Left forelimb (tissue), 1 donor: ENCODE measurements around the gene BMPER.
"Not testable (repeated sequence)": the region's sequence is repeated elsewhere in the genome, so short reads cannot be mapped to it uniquely, and the experiment has no call there.

Source experiments
- DNase-seq: peaks from one replicate; pipeline ENCODE4 v3.0.0-alpha.2; 2018; ENCODE audit warnings: low spot score

Gene BMPER

DNA sequence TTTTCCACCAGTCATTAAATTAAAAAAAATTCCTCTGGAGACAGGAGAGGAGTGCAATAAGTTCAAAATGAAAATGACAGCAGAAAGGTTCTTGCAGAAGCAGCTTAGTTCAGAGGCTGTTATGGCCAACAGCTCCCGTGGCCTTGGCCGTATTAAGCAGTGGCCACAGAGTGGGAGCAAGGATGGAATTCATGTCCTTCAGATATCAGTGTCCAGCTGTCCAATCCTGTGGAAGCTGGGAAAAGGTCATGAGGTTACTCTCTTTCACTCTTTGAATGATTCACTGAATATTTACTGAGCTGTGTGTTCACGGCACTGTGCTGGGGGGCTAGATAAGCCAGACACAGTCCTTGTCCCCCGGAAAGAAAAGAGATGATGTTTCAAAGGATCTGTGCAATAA lies 231.8 kb downstream of the BMPER start:
- DNase-seq = no peak

DNA sequence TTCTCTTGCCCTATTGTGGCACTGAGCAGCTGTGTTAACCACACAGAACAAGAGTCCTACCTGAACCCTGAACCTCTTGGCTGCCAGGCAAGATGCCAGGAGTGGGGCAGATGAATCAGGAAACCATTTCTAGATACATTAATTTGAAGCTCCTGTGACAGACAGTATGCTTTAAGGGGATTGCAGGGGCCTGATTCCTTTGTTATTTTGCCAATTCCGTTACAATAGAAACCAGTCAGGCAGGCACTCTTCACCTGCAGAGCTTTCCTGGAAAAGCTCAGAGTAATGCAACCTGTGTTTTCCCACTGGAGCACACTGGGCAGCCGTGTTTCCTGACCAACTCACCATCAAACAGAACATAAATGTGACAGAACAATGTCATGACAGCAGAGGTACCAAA lies 233.1 kb downstream of the BMPER start:
- DNase-seq = no peak

DNA sequence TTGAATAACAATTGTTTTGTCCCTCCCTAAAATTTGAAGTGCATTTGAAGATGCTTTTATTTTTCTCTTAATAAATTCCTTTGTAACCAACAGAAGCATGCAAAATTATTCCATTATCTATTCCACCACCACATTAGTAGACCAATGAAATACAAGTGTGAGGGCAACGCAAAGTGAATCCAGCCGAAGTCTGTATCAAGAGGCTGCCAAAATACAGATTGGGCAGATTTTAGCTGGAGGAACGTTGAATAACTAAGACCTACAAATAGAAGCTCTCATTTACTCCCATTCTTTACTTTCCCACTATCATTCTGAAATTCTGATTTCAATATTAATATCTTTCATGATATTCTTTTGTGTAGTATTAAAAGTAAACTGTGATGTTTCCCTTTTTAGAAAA lies 233.7 kb downstream of the BMPER start:
- no peak for DNase-seq

DNA sequence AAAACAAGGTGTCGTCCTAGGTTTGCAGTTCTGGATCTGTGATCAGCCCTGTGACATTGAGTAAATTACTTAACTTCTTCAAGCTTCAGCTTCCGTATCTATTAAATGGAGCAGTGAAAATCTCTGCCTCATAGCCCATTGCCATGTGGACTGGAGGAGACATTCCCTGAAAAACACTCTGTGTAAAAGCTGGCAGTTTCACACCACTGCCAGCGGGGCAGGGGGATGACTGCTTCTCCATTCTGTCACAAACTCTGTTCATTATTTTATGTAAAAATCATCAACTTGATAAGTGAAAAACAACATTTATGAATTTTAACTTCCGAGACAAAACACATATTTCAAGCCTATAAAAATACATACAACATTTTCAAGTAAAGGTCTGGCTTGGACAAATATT lies 234.7 kb downstream of the BMPER start:
- DNase-seq = no peak

DNA sequence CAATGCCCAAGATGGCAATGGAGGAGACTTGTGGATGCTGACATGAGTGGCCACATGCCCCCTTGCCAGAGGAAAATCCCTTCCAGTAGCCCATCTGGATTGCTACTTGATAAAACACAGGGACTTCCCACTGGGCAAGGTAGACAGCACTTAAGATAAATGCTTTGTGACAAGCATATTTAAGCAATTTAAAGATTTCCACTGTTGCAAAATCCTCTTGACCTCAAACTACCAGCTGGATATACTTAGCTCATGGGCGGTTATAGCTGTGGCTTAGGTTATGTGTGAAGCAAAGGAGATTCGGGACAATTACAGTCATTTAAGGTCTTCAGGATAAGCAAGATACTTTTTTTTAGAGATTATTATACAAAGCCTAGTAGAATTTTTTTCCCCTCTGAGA lies 238.1 kb downstream of the BMPER start:
- no peak for DNase-seq

DNA sequence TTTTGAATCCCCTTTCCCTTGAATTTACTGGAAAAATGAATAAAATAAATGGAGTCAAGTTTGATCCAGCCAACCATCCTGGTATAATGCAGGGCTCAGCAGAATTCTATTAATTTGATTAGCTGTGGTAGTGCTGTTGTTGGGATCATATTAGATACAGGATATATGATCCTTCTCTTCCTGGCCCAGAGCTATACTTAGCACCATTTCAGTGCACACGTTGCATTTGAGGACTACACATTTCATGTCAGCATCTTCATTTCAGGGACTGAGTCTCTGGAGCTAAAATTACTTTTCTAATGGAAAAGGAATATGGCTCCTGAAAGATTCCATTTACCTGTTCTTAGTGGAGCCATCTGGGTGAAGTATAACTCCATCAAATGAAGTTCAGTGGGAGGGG lies 240.3 kb downstream of the BMPER start:
- no peak for DNase-seq

DNA sequence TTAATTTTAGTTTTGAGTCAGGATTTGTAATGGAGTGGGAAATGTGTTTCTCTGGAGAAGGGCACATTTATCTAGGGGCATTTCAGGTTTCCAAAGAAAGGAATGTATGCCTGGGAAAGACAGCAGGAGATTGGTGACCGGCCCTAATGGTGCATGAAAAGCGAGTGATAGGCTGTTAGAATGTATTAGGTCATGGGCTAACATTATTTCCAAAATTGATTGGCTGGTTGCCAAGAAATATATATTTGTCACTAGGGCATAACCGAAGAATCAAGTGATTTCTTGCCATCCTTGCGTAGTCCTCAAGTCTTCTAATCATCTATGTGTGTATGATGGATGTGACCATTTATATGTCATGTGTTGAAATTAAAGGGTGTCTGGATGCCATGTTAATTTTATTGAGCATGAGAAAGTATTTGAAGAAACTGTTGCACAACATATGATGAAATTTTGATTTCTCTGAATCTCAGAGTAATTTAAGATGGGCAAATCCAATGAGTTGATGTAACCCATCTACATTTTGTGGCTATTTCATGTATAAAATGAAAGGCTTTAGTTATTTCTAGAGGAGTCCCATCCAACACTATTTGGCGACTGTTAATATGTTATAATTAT lies 248.4 kb downstream of the BMPER start:
- no peak for DNase-seq

DNA sequence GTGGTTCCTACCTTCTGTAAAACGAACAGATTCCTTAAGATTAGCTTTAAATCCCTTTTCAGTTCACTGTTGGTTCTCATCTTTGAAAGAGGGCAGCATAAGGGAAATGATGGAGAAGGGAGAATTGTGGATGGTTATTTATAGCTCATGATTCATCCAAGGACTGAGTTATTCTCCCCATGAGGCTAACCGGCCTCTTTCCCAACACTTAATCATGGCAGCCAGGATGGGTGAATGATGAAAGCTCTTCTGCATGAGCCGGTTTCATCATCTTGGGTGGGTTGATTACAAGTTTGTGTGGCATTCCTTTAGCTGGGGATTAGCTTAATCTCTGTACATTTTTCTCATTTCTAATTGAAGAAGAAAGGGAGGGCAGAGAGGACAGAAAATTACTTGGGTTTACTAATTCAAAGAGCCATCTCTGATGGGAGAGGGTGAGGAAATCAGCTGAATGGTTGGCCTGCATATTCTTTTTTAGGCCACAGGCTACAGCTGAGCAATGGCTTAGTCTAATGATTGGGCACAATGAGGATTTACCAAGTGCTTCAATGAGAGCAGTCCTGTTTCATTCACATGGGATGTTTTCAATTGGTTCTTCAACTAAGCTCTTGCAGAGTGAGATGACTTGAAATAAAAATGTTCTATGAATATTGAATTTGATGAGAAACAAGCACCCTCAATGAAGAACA lies 250.0 kb downstream of the BMPER start:
- no peak for DNase-seq

DNA sequence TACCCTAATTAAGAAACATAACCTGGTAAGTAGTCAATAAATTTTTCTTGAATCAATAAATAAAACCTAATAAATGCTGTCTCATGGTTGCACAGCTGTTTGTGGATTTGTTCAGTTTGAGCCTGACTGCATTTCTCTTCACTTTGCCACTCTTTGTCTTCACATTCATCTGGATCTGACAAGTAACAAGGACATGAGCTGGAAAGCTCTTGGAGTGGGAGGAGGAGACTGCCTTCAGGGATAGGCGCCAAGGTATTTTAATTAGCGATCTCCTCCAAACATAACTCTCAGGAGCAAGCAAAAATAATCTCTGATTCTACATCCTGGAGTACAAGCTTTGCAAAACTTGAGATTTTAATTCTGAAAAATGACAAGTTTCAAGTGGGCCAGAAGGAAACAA lies 251.0 kb downstream of the BMPER start:
- DNase-seq = no peak

DNA sequence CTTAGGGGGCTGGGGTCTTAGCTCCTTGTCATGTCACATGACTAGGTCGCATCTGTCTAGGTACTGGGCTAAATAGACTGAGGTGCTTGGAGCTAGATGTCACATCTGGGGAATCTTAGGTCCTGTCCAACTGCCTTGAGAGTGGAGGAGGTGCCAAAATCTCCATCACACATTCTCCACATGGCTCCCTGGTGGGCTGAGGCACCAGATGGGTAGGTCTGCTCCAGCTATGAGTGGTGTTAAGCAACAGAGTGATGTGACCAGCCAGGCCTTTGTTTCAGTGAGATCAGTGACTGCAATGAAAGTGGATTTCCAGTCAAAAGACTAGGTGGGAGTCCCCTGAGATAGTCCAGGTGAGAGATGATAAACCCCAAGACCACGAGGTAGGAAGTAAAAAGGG lies 251.8 kb downstream of the BMPER start:
- DNase-seq = no peak

DNA sequence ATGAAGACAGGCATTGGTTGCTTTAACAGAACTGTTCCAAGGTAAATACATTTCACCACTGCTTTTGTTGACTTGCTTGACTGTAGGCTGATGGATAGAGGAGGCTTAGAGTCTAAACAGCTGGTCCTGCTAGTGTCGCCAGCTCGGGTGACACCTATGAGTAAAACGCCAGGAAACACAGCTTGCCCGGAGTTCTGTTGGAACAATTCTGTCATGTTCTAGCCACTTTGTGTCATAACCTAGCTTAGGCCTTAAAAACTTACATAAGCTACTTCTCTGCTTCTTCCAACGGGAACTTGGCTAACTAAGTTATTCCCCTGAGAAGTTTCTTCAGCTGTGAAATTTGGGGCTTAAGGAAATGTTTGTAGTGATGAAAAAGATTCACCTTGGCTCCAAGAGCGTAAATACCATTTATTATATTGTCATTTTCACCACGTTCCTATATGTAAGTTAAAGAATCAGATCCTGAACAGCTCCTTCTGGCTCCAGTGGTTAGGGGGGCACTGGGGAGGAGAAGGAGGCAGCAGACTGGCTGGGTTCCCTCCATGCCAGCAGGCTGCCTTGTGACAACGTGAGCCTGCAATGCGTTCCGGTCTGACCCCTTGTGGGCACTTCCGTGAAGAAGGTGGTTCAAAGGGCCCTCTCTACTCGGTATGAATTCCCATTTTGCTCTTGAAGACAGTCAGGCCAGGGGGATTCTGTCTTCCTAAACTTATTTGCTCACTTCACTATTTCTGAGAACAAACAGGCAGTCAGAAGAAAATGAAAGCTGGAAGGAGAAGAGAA lies 253.2 kb downstream of the BMPER start:
- DNase-seq = no peak

DNA sequence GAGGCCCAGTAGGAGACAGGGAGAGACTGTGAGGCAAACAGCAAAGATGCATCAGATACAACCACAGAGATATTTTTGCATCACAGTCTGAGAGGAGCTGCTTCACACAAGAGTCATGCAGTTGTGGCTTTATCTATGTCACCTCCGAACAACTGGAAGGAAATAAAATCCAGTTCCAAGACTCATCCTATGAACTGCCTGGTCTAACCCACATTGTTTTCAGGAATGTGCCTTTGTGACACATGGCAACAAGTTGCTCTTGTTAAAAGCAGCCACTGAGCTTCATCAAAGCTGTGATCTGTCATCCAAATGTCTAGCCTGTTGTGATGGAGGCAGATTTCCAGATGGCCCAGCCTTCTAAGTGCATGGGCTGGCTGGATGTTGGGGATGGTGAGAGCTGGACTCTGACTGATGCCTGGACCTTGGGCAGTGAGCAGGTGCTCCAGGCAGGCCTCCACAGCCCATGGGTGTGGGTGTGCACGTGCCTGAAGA lies 255.0 kb downstream of the BMPER start:
- no peak for DNase-seq

DNA sequence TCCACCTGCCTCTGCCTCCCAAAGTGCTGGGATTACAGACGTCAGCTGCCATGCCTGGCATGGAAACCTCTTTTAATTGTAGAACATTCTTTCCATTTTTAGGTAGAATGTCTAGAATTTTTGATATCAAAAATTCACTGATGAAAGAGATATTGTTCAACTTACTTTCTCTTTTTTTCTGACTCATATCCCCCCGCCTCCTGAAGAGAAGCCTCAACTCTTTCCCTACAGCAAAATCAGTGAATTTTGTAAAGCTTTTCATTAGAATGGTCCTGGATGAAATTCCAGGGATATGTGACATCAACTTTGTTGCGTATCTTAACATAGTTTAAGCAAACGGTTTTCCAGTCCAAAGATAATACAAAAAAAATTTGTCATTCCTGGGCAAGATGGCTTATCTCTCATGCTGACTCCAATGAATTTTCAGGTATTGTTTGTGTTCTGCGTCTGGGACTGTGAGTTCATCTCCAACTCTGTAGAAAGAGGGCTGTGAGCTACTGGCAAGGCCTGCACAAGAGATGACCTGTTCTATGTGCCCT lies 256.8 kb downstream of the BMPER start:
- no peak for DNase-seq

DNA sequence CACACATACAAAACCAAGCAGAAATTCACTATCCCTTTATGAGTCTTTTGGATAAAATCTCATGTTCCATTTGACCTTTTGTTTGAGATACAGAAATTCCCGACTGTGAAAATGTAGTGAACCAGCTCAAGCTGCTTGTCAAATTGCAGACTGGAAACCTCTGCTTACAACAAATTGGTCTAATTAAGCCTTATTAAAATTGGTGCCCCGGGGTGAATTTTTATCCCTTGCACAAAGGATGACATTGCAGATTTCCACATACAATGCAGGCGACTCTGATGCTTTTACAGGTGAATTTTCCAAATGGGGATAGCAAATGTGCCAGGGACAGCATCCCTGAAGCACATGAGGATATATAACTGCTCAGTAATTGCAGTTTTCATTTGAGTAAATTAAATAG lies 257.3 kb downstream of the BMPER start:
- DNase-seq = no peak

DNA sequence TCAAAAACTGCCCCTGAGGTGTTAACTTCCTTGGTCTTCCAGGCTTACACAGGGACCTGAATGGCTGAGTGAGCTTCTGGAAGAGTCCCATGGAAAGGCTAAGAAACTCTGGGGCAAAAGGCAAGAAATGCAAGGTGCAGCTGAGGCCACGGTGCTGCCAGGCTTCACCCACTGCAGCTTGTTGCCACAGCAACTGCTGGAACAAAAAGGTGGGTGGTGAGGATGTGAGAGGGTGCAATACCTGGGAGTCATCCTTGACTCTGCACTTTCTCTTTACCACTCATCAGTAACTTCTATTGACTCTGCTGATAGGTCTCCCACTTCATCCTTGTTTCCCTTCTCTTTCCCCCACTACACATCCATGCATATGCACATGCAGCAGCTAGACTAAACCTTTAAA lies 258.6 kb downstream of the BMPER start:
- DNase-seq = no peak

DNA sequence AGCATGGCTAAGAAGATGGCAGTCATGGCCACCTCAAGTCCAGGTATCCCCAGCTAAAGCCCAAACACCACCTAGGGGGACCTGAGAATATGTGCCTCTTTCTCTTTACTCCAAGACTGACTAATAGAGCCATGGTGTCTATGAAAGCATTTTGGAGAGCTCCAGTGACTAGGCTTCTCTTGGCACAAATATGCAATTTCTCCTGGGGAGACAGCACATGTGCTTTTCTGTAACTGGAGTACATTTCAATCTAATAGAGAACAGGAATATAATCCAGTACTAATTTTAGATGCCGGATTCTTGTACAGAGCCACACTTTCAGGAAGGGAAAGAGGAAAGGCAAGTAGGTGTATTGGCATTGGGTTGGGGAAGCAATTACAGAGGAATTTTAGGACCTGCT lies 260.1 kb downstream of the BMPER start:
- DNase-seq = no peak

DNA sequence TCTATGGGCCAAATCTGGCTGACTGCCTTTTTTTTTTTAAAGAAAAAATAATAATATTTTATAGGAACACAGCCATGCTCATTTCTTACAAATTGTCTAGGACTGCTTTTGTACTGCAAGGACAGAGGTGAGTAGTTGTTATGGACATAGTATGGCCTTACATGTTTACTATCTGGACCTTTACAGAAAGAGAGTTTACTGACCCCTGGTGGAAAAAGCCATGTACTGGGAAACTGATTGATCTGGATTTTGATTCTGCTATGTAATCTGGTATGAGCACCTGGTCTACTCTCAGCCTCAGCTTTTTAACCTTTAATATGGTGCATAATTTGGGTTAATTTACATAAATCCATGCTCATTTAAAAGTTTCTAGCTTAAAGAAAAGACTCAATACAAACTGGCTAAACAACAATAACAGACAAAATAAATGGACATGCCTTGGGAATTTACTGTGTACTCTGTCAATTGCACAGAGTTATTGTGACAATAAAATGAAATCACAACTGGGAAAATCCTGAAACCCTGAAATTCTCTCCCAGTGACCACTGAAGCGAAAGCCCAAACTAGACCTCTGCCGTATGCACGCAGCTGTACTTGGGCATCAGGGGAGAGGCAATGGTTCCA lies 260.7 kb downstream of the BMPER start:
- no peak for DNase-seq

DNA sequence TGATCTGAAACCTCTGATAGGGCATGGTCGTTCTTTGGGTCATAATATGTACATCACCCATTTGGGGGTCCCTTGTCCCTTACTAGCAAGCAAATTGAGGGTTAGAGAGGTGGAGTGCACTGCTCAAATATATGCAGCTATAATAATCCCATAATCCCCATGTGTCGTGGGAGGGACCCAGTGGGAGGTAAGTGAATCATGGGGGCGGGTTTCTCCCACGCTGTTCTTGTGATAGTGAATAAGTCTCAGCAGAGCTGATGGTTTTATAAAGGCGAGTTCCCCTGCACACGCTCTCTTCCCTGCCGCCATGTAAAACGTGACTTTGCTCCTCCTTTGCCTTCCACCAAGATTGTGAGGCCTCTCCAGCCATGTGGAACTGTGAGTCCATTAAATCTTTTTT lies 262.7 kb downstream of the BMPER start:
- no peak for DNase-seq

DNA sequence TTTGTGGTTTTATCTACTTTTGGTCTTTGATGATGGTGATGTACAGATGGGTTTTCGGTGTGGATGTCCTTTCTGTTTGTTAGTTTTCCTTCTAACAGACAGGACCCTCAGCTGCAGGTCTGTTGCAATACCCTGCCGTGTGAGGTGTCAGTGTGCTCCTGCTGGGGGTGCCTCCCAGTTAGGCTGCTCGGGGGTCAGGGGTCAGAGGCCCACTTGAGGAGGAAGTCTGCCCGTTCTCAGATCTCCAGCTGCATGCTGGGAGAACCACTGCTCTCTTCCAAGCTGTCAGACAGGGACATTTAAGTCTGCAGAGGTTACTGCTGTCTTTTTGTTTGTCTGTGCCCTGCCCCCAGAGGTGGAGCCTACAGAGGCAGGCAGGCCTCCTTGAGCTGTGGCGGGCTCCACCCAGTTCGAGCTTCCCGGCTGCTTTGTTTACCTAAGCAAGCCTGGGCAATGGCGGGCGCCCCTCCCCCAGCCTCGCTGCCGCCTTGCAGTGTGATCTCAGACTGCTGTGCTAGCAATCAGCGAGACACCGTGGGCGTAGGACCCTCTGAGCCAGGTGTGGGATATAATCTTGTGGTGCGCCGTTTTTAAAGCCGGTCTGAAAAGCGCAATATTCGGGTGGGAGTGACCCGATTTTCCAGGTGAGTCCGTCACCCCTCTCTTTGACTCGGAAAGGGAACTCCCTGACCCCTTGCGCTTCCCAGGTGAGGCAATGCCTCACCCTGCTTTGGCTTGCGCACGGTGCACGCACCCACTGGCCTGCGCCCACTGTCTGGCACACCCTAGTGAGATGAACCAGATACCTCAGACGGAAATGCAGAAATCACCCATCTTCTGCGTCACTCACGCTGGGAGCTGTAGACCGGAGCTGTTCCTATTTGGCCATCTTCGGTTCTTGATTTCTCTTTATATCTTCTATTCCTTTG lies 269.6 kb downstream of the BMPER start:
- DNase-seq = not testable (repeated sequence)

DNA sequence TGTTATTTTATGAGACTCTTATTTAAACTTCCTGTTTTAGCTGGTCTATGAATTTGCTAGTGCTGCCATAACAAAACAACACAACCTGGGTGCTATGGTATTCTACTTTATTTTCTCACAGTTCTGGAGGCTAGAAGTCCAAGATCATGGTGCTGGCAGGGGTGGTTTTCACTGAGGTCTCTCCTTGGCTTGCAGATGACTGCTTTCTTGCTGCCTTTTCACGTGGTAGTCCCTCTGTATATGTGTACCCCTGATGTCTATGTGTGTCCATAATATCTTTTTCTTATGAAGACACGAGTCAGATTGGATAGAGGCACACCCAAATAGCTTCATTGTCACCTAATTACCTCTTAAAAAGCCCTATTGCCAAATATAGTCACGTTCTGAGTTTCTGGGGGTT lies 270.5 kb downstream of the BMPER start:
- DNase-seq = no peak

DNA sequence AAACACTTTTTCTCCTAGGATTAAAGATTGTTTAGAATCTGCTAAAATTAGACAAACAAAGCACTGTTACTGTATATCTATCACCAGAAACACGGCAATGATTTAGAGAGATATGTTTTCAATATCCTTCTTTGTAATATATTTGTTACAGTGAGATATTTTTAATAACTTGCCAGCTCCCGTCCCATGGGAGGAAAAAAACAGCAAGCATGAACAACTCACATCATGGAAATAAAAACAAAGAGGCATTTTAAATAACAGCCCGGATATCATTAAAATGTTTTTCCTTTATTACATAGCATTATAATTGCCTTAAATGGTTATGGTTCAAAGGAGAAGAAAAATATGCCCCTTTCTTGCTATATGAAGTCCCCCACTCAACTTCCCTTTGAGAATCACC lies 272.1 kb downstream of the BMPER start:
- no peak for DNase-seq
